GM18519 (cell line): ENCODE results near the gene PDF.

Source experiments
- ATAC-seq: cut with Tn5 transposase; IDR thresholded peaks from one replicate; pipeline ENCODE4 v1.9.1; 2021; ENCODE audit warnings: mild to moderate bottlenecking, moderate library complexity; ENCODE audit not compliant: unreplicated experiment, low FRiP score

PDF gene

DNA sequence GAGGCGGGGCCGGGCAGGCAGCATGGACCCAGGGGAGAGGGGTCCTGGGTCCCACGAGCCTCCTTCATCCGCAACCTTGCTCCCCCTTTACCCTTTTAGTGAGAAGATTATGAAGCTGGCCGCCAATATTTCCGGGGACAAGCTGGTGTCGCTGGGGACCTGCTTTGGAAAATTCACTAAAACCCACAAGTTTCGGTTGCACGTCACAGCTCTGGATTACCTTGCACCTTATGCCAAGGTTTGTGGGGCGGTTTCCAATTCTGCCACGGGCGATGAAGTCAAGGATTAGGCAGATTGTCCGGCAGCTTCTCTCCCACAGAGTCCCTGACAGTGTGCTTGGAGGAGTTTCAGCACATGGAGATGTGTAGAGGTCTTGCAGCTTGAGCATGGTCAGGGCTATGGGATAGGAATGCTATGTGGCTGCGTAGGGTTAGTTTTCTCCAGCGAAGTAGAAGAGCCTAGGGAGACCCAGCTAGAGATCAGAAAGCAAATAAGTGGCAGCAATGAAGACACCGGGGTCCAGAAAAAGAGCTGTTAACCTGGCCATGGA is 9.8 kb upstream of the PDF start:
- peak; percentile 3 for ATAC-seq

DNA sequence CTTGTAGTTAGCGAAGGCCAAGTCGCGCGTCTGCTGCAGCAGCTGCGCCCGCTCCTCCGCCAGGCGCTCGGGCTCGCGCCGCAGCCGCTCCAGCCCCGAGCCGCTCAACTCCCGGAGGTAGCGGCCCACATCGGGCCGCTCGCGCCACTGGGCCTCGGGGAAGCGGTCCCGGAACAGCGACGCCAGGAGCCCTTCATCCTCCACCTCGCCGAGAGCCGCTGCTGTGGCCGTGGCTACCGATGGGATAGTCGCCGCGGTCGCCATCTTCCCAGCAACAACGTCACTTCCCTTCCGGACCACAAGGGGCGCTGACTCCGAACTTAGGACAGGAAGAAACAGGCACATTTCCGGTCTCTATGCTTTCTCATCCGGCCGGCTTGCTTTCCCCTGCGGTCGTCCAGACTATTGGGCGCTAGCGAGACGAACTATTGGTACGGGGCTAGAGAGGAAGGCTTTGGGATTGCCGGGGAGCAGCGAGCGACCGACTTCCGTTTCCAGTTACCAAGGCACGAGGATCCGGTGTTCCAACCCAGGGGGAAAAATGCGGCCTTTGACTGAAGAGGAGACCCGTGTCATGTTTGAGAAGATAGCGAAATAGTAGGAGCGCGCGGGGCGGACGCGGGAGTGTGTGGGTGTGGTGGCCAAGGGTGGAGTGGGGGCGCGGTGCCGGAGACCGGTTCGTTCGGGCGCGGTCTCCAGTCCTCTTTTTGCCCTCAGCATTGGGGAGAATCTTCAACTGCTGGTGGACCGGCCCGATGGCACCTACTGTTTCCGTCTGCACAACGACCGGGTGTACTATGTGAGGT is 9.1 kb upstream of the PDF start, which contains the start of the genes COG8 and NIP7:
COG8 (minus strand) TSS at position 276 of the 806 bp plus-strand sequence; CDS start at position 264, 12 bp downstream.
NIP7 (plus strand) TSS at position 484 of the 806 bp plus-strand sequence; CDS start at position 542, 58 bp downstream.
- peak; percentile 57 for ATAC-seq

DNA sequence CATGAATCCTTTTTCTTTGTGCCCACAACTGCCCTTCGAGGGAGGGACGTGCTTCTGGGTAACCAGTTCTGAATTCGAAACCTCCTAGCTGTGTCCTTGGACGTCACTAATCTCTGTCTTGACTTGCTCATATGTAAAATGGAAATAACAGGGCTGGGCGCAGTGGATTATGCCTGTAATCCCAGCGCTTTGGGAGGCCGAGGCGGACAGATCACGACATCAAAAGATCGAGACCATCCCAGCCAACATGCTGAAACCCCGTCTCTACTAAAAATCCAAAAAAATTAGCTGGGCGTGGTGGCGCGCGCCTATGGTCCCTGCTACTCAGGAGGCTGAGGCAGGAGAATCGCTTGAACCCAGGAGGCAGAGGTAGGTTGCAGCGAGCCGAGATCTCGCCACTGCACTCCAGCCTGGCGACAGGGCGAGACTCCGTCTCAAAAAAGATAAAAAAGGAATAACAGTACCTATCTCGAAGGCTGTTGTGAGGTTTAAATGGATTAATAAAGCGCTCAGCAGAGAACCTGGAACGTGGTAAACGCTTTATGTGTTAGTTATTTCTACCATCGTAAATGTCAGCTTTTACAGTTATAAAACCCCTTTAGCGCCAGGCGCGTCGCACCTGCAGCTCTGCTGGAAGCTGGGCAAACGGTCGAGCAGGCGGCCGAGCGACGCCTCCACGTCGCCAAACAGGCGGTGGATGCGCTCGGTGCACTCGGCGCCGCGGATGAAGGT is 8.3 kb upstream of the PDF start:
- no peak for ATAC-seq

DNA sequence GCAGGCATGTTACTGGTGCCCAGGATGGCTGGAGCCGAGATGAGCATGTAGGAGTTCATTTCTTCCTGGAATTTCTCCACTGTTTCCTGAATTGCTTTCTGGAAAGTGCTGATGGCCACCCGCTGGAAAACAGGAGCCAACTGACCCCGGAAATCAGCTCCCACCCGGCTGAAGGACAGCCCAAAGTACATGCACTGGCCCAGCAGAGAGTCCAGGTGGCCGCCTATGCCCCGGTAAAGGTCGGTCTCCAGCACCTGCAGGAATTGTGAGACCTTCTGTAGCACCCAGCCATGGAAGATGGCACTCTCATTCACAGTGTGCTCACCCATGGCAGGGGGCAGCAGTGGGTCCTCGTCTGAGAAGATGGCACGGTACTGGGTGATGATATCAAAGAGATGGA is 4.3 kb upstream of the PDF start:
- no peak for ATAC-seq

DNA sequence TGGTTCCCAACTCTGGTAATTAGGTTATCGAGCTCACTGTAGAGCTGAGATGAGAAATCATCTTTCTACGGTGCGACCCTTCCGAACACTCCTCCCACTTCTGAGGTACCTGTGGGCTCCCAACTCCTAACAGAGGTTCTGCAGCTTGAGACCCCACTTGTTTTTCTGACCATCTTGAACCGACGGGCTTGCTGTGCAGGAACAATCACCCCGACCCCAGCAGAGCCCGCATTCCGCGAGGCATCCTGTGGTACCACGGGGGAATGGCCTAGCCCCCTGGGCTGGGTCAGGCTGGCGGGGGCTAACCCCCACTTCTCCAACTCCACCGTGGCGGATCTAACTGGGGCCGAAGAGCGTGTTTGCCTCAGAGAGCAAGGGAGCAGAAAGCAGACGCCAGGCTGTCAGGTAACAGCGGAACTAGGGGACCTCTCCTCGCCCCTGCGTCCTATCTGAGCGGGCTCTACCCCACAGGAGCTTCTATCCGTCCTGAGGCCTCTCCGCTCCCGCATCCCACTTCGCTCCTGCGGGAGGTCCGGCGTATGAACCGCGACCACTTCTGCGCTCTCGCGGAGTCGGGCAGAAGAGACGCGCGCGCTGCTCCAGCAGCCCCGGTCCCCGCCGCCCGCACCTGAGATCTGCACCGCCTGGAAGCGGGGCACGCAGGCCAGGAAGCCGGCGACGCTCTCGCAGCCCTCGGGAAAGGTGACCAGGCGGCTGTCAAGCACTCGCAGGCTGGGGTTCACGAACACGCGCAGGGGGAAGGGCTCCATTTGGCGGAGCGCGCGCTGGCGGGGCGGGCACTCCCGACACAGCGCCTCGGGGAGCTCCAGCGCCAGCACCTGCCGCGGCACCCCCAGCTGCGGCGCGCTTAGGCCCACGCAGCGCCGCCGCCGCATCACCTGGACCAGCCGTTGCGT is 761 bp downstream of the PDF start:
- no peak for ATAC-seq

DNA sequence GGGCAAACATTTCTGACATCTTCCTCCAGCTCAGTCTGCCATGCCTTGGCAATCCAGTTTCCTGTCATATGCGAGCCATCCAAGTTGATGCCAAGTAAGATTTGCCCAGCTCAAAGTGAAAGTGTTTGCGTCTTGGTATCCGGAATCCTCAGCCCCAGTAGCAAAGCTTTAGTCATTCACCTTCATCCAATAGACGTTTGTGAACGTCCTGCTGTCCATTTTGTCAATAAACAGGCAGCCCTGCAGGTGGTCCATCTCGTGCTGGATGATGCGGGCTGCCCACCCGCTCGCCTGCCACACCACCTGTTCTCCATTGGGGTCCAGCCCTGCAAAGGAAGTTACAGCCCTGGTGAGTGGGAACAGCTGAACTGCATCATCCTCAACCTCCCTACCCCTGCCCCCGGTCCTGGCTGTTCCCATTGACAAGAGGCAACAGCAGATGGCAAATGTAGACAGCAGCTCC is 1.5 kb downstream of the PDF start:
- no peak for ATAC-seq

DNA sequence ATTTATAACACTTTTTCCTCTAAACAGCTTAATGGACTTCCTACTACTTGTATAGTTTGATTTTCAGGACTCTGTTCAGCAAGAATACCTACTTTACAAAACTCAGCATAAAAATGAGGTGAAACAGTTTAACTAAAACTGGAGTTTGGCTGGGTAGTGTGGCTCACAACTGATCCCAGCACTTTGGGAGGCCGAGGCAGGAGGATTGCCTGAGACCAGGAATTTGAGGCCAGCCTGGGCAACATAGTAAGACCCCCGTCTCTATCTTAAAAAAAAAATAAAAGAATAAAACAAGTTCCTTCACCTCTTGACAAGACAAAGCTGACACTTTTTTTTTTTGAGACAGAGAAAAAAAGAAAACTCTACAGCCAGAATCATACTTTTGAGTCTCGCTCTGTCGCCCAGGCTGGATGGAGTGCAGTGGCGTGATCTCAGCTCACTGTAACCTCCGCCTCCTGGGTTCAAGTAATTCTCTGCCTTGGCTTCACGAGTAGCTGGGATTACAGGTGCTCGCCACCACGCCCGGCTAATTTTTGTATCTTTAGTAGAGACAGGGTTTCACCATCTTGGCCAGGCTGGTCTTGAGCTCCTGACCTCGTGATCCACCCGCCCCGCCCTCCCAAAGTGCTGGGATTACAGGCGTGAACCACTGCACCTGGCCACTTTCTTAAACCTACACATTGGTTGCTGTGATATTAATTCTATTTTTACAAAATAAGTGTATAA is 2.6 kb downstream of the PDF start:
- ATAC-seq, result no peak

DNA sequence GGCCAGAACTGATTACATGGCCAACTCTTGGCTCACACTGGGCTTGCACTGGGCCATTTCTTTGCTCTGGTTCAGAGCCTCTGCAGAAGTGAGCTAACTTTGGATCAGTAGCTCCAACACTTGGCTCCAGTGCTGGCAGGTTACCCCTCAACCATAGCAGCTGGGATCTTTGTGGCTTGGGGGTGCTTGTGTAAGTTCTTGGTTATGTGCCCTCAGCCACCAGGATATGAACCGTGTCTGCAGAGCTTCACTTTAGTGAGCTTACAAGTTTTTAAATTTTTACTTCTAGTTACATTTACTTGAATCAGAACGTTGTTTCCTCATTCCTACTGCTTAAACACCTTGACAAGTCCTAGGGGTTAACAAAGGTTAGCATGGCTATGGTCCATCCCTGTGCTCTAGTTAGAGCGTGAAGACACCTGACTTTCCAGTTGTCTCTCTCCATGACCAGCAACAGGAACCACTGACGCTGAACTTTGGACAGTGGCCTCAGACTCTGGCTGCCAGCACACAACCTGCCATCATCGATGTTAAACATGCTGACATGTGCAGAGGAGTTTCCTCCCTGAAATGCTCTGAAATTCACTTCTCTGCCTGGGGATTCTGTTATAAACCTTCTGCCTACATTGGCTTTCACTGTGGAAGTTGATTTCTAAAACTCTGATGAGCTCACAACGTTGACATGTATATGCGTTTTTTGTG is 4.1 kb downstream of the PDF start:
- no peak for ATAC-seq

DNA sequence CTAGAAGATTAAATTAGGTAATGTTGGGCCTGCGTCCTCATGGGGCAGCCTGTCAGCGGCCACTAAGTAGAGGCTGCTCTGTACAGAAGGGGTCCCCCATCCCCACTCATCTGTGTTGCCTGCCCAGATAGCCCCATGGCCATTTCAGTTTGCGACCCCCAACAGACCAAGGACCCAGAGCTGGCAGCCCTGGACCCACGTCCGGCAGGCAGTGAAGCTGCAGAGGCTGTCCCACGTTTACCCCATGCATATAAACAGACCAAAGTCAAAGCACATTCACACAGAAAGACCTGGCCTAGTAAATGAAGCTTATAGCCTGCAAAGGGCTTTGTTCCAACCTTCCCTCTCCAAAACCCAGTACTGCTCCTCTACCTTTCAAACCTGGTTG is 4.6 kb downstream of the PDF start:
- no peak for ATAC-seq

DNA sequence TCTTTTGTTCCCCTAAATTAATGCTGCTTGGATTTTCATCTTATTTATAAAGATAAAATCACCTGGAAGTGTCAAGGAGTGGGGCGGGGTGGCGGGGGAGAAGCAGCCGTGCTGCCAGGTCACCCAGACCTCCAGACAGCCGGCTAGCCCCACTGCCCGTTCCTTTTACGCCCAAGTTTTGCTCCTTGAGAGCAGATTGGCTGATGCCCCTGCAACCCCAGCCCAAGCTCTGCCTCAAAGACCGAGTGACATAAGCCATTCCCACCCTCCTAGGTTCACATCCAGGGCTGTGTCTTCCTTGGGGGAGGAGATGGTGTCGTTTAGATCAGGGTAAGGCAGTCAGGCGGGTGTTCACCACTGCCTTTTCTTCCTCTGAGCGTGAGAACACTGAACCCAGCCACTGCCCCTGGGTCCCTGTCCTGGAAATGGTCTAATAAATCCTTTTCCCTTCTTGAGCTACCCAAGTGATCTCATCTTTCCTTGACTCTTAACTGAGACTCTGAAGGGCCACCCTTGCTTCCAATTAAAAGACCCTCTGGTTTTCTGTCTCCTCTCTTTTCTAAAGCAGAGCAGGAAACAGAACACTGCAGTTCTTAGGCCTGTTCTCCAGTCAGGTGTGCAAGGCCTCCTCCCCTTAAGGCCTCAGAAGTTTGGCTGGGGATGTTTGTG is 5.7 kb downstream of the PDF start:
- ATAC-seq, result no peak

DNA sequence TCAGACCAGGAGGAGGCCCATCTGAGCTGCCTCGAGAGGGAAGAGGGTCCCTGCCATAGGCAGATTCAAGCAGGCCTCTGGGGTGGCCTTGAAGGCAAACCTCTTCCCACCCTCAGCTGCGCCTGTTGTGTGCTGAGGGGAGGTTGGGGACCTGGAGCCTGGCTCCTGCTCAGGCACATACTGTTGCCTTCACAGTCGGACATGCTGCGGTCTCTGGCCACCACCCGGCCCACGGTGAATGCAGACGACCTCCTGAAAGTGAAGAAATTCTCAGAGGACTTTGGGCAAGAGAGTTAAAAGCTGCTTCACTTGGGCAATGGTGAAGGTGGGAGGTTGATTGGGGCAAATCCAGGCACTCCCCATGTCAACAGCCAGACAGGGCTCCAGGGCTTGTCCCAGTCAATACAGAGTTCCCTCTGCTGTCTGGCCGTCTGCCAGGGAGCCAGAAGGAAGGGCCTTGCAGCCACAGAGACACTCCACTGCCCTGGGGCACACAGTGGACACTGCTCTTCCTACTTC is 6.3 kb downstream of the PDF start:
- ATAC-seq, result no peak

DNA sequence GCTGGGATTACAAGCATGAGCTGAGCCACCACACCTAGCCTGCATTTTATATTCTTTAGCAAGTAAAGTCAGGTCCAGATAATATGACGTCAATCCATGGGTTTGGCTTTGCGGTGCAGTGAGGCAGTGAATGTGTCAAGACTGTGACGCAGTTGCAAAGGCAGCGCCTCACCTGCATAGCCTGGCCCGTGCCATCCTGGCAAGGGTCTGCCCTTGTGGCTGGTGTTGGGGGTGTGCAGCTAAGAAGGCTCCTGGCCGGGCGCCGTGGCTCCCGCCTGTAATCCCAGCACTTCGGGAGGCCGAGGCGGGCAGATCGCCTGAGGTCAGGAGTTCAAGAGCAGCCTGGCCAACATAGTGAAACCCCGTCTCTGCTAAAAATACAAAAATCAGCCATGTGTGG is 7.0 kb downstream of the PDF start:
- ATAC-seq, result no peak

DNA sequence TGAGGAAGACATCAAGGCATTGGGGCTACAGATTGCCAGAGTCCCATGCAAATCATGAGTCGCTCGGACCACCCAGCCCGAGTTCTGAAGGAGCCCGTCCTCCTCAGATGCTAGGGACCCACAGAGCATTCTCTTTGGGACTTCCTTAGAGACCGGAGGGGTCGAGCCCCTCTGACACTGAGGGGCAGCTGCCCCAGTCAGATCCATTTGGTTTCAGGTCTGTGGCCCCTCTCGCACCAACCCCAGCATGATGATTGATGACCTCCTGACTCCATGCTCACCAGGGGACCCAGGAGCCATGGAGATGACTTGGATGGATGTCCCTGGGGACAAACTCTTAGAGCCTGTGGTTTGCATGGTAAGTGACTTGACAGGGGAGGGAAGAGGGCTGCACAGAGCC is 8.0 kb downstream of the PDF start:
- no peak for ATAC-seq

DNA sequence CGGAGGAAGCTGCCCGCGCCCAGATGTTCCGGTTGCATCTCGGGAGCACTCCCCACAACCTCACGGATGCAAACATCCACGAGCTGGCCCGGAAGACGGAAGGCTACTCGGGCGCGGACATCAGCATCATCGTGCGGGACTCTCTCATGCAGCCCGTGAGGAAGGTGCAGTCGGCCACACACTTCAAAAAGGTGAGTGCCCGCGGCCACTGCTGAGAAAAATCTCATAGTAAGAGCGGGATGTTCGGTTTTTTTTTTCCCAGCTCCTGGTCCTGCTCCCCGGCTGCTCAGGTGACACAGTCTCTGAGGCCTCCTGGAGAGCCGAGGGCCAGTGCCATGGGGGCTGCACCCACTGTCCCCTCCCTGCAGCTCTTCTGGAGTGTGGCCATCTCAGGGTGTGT is 9.3 kb downstream of the PDF start:
- no peak for ATAC-seq

DNA sequence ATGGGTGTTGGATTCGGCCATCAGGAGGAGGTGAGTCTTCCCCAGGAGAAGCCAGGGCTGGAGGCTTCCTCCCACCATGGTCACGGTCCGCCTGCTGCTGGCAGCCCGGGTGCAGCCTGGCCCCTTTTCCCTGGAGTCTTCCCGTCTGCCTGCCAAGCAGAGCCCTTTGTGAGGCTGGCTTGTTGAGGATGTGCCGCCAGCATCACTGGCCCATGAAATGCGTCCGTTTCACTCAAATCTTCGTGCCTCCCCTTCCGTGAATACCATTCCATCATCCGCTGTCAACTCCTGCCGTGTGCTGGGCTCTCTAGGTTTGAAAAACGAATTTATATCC is 9.7 kb downstream of the PDF start:
- no peak for ATAC-seq

DNA sequence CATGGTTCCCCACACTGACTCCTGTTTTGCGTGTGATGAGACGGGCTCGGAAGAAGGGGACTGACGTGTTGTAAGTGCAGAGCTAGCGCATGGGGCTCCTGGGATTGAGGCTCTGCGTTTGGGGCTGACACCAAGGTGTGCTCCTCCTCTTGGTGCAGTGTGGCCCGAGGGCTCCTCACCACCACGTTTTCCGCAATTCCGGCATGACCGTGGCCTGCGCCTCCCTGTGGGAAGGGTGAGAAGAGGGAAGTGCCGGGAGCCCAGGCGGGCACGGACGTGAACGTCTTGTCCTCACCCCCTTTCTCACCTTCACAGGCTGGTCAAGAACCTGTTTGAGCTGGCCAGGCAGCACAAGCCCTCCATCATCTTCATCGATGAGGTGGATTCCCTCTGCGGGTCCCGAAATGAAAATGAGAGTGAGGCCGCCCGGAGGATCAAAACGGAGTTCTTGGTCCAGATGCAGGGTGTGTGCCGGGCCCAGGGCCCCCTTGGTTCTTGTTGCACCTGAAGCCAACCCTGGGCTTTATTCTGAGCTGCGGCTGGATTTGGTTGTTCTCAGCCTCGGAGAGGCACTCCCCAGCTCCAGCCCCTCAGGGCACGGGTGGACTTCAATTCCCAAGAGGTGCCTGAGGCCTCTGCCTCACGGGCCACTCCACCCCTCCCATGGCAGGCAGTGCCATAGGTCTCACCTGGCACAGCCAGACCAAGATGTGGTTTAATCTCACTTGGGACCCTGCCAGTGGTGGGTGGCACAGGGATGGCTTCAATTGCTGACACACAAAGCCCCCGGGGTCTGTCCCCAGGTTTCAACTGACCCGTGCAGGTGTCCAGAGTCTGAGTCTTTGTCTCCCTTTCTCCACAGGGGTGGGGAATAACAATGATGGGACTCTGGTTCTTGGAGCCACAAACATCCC is 10.3 kb downstream of the PDF start:
- ATAC-seq, result no peak

DNA sequence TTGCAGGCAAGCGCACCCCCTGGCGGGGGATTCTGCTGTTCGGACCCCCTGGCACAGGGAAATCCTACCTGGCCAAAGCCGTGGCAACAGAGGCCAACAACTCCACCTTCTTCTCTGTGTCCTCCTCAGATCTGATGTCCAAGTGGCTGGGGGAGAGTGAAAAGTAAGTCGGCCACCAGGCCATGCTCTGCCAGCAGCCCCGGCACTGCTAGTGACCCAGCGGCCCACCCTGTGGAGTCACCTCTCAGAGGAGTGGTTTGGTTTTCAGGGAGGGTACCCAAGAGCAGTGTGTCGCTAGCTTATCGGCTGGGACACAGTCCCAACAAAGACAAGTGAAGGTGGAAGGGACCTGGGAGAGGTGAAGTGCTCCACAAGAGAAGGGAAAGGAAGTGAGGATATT is 11.0 kb downstream of the PDF start:
- no peak for ATAC-seq

DNA sequence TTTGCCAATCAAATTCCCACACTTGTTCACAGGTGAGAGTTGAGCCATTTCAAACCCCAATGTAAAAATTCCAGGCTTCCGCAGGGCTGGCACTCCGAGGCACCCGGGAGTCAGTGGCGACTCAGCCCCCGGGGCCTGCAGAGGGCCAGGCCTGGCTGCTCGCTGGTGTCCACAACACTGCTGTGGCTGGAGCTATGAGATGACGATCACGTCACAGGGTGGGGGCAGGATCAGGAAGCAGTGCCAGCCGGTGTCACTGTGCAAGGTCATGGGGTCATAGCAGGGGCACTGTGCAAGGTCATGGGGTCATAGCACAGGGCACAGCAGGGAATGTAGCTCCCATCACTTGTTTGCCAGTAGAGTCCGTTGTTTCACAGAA is 11.5 kb downstream of the PDF start:
- ATAC-seq, result no peak
